Measurements from ENCODE around the gene CD58.
"Not testable (repeated sequence)": the region's sequence is repeated elsewhere in the genome, so short reads cannot be mapped to it uniquely, and the experiment has no call there.

- TF ChIP-seq CTCF (optimal IDR thresholded peaks at IDR 0.05 in 1 of 3, IDR thresholded peaks at IDR 0.05 in 1 of 3, conservative IDR thresholded peaks at IDR 0.05 in 1 of 3; ENCODE audit: extremely low read depth in 1 of 3, insufficient read depth in 2 of 3, low read length in 3 of 3); EZH2 (IDR thresholded peaks at IDR 0.05; ENCODE audit: low read length): not testable (repeated sequence)
Measured at GRCh38 chr1:116593977-116594376, 23.2 kb upstream of the CD58 start.

Measured in keratinocyte (primary cell).